Stimulated activated naive B cell treated with anti-CD40 and anti-IgM and Interleukin-4, amounts not matched to agents 10 μg/mL and 1 μg/mL and 100 μg/mL, for 72 hours (primary cell): ENCODE measurements around the gene REV3L.
"Not testable (repeated sequence)": the region's sequence is repeated elsewhere in the genome, so short reads cannot be mapped to it uniquely, and the experiment has no call there.

Source experiments
- ATAC-seq, 2 donors: fragments of 150-1000 bp; cut with Tn5 transposase; replicated peaks; 2 replicates each; pipeline ENCODE4 v1.10.0; 2021; ENCODE audit warnings: moderate library complexity in 1 of 2
- DNase-seq: peaks from one replicate; pipeline ENCODE4 v3.0.0; 2021
- H3K27ac Mint-ChIP-seq: one replicate; pipeline ENCODE4 v1.8.0; 2022; ENCODE audit warnings: mild to moderate bottlenecking, mixed read lengths
- H3K27me3 Mint-ChIP-seq, 2 donors: one replicate each; pipeline ENCODE4 v1.8.0; 2022; ENCODE audit warnings: mixed read lengths in 2 of 2
- H3K36me3 Mint-ChIP-seq, 2 donors: one replicate each; pipeline ENCODE4 v1.8.0; 2022; ENCODE audit warnings: mixed read lengths in 2 of 2, mild to moderate bottlenecking in 1 of 2
- H3K4me1 Mint-ChIP-seq, 2 donors: one replicate each; pipeline ENCODE4 v1.8.0; 2022; ENCODE audit warnings: mixed read lengths in 2 of 2, mild to moderate bottlenecking in 1 of 2
- H3K4me3 Mint-ChIP-seq, 2 donors: one replicate each; pipeline ENCODE4 v1.8.0; 2022; ENCODE audit warnings: mild to moderate bottlenecking in 2 of 2, mixed read lengths in 2 of 2, moderate library complexity in 1 of 2
- H3K9me3 Mint-ChIP-seq, 2 donors: one replicate each; pipeline ENCODE4 v1.8.0; 2022; ENCODE audit warnings: mixed read lengths in 2 of 2, mild to moderate bottlenecking in 1 of 2

Gene REV3L

GRCh38 chr6:111329882-111330633, 153.0 kb downstream of the REV3L start:
- Mint-ChIP-seq H3K36me3 (peaks cover 23 to 38% of the 10 kb centered on the region in 2 donors), H3K27me3 (no peaks in the 10 kb centered on the region), H3K4me3 (no peak overlapping the region), H3K27ac (no peak overlapping the region), H3K9me3 (no peaks in the 10 kb centered on the region), H3K4me1 (no peaks in the 10 kb centered on the region)
- DNase-seq (no peak), ATAC-seq (peak in 1 of 2 donors; percentile 77)

GRCh38 chr6:111326563-111326962, 156.5 kb downstream of the REV3L start:
- Mint-ChIP-seq H3K27ac (no peak overlapping the region), H3K4me1 (no peaks in the 10 kb centered on the region), H3K9me3 (no peaks in the 10 kb centered on the region), H3K36me3 (peaks cover 18 to 41% of the 10 kb centered on the region in 2 donors), H3K4me3 (no peak overlapping the region), H3K27me3 (no peaks in the 10 kb centered on the region)
- DNase-seq (no peak), ATAC-seq (no peak)

- ATAC-seq (no peak), DNase-seq (no peak)
- H3K36me3 Mint-ChIP-seq = peaks cover 21 to 39% of the 10 kb centered on the region in 2 donors
- H3K4me3 Mint-ChIP-seq = no peak overlapping the region
- H3K9me3 Mint-ChIP-seq = no peaks in the 10 kb centered on the region
- no peak overlapping the region for H3K27ac Mint-ChIP-seq
- no peaks in the 10 kb centered on the region for H3K27me3 Mint-ChIP-seq
- H3K4me1 Mint-ChIP-seq = no peaks in the 10 kb centered on the region
These were observed 160.9 kb downstream of the REV3L start for GRCh38 chr6:111322145-111322544.

GRCh38 chr6:111307950-111308349, 175.1 kb downstream of the REV3L start:
- peaks cover 38 to 40% of the 10 kb centered on the region in 2 donors for H3K36me3 Mint-ChIP-seq

GRCh38 chr6:111307275-111307858, 175.7 kb downstream of the REV3L start:
- ATAC-seq (no peak), DNase-seq (no peak)
- Mint-ChIP-seq H3K4me3 (no peak overlapping the region), H3K4me1 (peaks cover 3 to 4% of the 10 kb centered on the region in 2 donors), H3K36me3 (peaks cover 38 to 44% of the 10 kb centered on the region in 2 donors), H3K27ac (no peak overlapping the region), H3K9me3 (no peaks in the 10 kb centered on the region), H3K27me3 (no peaks in the 10 kb centered on the region)

More at GRCh38 chr6:111307950-111308349, 175.1 kb downstream of the REV3L start:
- H3K9me3 Mint-ChIP-seq, H3K27me3 Mint-ChIP-seq, ATAC-seq, H3K4me3 Mint-ChIP-seq, H3K27ac Mint-ChIP-seq, DNase-seq, H3K4me1 Mint-ChIP-seq: not testable (repeated sequence)

- ATAC-seq = no peak
- no peak overlapping the region for H3K27ac Mint-ChIP-seq
- no peak for DNase-seq
- H3K9me3 Mint-ChIP-seq = no peaks in the 10 kb centered on the region
- H3K4me1 Mint-ChIP-seq = peaks cover 7 to 10% of the 10 kb centered on the region in 2 donors
- H3K36me3 Mint-ChIP-seq = peaks cover 43 to 50% of the 10 kb centered on the region in 2 donors
- no peak overlapping the region for H3K4me3 Mint-ChIP-seq
- no peaks in the 10 kb centered on the region for H3K27me3 Mint-ChIP-seq
These were observed 176.7 kb downstream of the REV3L start for GRCh38 chr6:111306104-111306888.

- H3K9me3 Mint-ChIP-seq = peaks cover 0 to 3% of the 10 kb centered on the region in 2 donors
- H3K4me3 Mint-ChIP-seq = no peak overlapping the region
- peaks cover 7 to 10% of the 10 kb centered on the region in 2 donors for H3K4me1 Mint-ChIP-seq
- peak overlapping the region; percentile 9 for H3K27ac Mint-ChIP-seq
- H3K27me3 Mint-ChIP-seq = no peaks in the 10 kb centered on the region
- H3K36me3 Mint-ChIP-seq = peaks cover 31 to 46% of the 10 kb centered on the region in 2 donors
- peak; percentile 38 to 73 for ATAC-seq
- DNase-seq = no peak
These were observed 181.1 kb downstream of the REV3L start for GRCh38 chr6:111301946-111302345.

GRCh38 chr6:111300938-111301800, 181.8 kb downstream of the REV3L start:
- peak overlapping the region; percentile 65 for H3K27ac Mint-ChIP-seq
- not testable (repeated sequence) for H3K27me3 Mint-ChIP-seq, H3K9me3 Mint-ChIP-seq, H3K4me3 Mint-ChIP-seq, DNase-seq
- peak in 1 of 2 donors; percentile 45 for ATAC-seq
- H3K36me3 Mint-ChIP-seq = peaks cover 27 to 45% of the 10 kb centered on the region in 2 donors
- H3K4me1 Mint-ChIP-seq = peaks cover 7 to 10% of the 10 kb centered on the region in 2 donors

- H3K36me3 Mint-ChIP-seq = peaks cover 19 to 54% of the 10 kb centered on the region in 2 donors
- H3K27me3 Mint-ChIP-seq = no peaks in the 10 kb centered on the region
- peaks cover 6 to 10% of the 10 kb centered on the region in 2 donors for H3K4me1 Mint-ChIP-seq
- H3K27ac Mint-ChIP-seq = no peak overlapping the region
- ATAC-seq (no peak), DNase-seq (no peak)
- H3K4me3 Mint-ChIP-seq = no peak overlapping the region
- H3K9me3 Mint-ChIP-seq = peaks cover 0 to 3% of the 10 kb centered on the region in 2 donors
These were observed 185.2 kb downstream of the REV3L start for GRCh38 chr6:111297776-111298175.

- Mint-ChIP-seq H3K36me3 (peaks cover 6 to 47% of the 10 kb centered on the region in 2 donors), H3K4me1 (peaks cover 10 to 17% of the 10 kb centered on the region in 2 donors), H3K4me3 (no peak overlapping the region), H3K27me3 (no peaks in the 10 kb centered on the region), H3K27ac (no peak overlapping the region), H3K9me3 (no peaks in the 10 kb centered on the region)
- no peak for ATAC-seq
- no peak for DNase-seq
These were observed 188.5 kb downstream of the REV3L start for GRCh38 chr6:111294374-111294967.

- H3K4me1 Mint-ChIP-seq = peaks cover 13 to 23% of the 10 kb centered on the region in 2 donors
- H3K27ac Mint-ChIP-seq = peak overlapping the region; percentile 31
- H3K36me3 Mint-ChIP-seq = peaks cover 15 to 47% of the 10 kb centered on the region in 2 donors
- no peaks in the 10 kb centered on the region for H3K9me3 Mint-ChIP-seq
- DNase-seq = no peak
- H3K4me3 Mint-ChIP-seq = no peak overlapping the region
- no peaks in the 10 kb centered on the region for H3K27me3 Mint-ChIP-seq
- ATAC-seq = peak; percentile 16 to 45
These were observed 191.4 kb downstream of the REV3L start for GRCh38 chr6:111291336-111292259.

- ATAC-seq (peak; percentile 91 to 98), DNase-seq (peak; percentile 12)
- not testable (repeated sequence) for H3K27me3 Mint-ChIP-seq, H3K9me3 Mint-ChIP-seq, H3K4me3 Mint-ChIP-seq
- Mint-ChIP-seq H3K36me3 (peaks cover 17 to 41% of the 10 kb centered on the region in 2 donors), H3K27ac (peak overlapping the region; percentile 84), H3K4me1 (peaks cover 13 to 25% of the 10 kb centered on the region in 2 donors)
These were observed 192.2 kb downstream of the REV3L start for GRCh38 chr6:111290689-111291335.
